ENCODE results near the gene CYP46A1.

CYP46A1 gene

GRCh38 chr14:99724196-99724891 is 40.2 kb downstream of the CYP46A1 start:
- TF ChIP-seq CTCF (IDR thresholded peaks at IDR 0.05) (no peak), ZFX (IDR thresholded peaks at IDR 0.05; ENCODE audit: borderline replicate concordance) (no peak)
- no peak overlapping the region for H3K27ac ChIP-seq

GRCh38 chr14:99724939-99725773 is 41.1 kb downstream of the CYP46A1 start:
- no peak overlapping the region for H3K27ac ChIP-seq
- TF ChIP-seq CTCF (IDR thresholded peaks at IDR 0.05) (no peak), ZFX (IDR thresholded peaks at IDR 0.05; ENCODE audit: borderline replicate concordance) (no peak)

DNA sequence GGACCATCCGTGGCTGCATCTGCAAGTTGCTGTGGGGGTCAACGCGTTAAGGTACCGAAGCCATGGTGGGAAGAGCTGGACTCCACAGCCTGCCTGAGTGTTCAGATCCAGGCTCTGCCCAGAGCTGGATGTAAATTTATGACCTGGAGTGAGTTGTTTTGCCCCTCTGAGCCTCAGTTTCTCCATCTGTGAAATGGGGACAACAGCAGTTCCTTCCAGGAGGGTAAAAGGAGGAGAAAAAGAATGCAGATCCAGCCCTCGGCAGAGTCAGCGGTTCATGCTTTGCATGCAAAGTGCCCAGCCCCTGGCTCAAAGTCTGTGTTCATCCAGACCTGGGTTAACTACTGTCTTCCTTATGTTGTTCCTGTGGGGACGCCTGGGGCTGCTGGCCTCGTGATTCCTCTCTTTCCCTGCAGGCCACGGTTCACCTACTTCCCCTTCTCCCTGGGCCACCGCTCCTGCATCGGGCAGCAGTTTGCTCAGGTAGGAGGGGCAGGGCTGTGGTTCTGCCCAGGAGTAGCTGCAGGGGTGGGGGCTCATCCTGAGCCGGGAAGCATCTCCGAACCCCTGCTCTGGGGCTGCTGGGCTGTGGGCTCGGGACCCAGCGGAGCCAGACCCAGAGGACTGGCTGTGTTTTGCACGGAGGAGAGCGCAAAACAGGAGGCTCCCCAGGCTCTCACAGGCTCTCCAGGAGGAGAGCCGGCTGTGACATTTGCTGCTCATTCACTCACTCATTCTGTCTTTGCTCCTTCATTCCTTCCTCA is 41.9 kb downstream of the CYP46A1 start:
- TF ChIP-seq CTCF (IDR thresholded peaks at IDR 0.05) (no peak), ZFX (IDR thresholded peaks at IDR 0.05; ENCODE audit: borderline replicate concordance) (no peak)
- no peak overlapping the region for H3K27ac ChIP-seq

GRCh38 chr14:99726538-99727095 is 42.5 kb downstream of the CYP46A1 start:
- no peak for TF ChIP-seq CTCF (IDR thresholded peaks at IDR 0.05)
- no peak for TF ChIP-seq ZFX (IDR thresholded peaks at IDR 0.05; ENCODE audit: borderline replicate concordance)
- H3K27ac ChIP-seq = no peak overlapping the region

DNA sequence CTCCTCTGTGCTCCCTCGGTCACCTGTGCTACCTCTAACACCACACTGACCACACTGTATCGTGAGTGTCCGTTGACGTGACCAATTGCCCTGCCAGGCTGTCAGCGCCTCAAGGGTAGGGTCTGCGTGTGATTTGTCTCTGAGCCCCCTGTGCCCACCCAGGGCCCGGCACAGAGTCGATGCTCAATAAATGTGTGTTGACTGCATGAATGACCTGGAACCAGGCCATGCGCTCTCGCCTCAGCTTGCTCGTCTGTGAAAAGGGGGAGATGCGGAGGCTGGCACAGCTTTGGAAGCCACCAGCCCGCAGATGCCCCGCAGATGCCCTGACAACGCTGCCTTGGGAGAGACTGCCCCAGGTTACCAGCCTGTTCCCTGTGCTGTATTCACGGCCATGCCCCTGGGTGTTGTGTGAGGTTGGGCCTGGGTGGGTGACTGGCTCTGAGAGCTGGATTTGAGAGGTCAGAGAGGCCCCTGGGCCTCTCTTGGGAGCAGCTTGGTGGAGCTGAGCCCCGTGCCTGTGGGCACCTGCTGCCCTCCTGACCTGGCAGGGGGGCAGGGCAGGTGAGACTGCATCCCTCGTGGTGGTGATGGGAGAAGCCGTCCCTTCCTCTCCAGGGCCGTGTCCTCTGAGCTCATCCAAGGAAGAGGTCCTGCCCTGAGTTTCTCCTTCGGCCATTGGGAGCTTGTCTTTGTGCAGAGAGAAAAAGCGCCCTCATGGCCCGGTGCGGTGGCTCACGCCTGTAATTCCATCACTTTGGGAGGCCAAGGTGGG is 43.2 kb downstream of the CYP46A1 start:
- TF ChIP-seq ZFX (IDR thresholded peaks at IDR 0.05; ENCODE audit: borderline replicate concordance) (no peak), CTCF (IDR thresholded peaks at IDR 0.05) (no peak)
- H3K27ac ChIP-seq = no peak overlapping the region

DNA sequence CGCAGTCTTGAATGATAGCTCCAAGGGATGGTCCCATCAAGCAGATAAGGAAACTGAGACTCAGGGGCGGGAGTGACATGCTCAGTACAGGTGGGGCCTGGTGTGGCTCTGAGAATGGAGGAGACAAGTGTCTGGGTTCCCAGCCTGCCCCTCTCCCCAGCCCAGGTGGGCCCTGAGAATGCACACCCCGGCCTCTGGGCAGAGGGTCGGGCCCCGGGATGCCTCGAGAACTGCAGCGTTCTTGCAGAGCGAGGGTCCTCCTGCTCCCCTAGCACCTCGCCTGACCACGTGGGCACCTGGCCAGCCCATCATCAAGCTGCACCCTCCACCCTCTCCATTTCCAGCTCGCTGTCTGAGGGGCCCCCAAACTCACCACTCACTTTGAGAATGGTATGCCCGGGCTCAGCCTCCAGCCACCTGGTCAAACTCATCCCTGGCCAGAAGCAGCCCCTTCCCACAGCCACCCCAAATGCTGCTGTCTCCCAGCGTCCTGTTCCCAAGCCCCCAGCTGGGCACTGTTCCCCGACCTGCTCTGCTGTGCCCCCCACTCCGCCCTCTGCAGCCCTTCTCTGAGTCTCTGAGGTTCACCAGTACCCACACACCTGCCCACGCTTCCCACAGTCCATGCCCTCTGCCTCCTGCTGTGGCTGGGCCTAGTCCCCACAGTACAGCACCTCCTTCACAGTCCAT is 44.3 kb downstream of the CYP46A1 start:
- TF ChIP-seq CTCF (IDR thresholded peaks at IDR 0.05) = no peak
- no peak for TF ChIP-seq ZFX (IDR thresholded peaks at IDR 0.05; ENCODE audit: borderline replicate concordance)
- no peak overlapping the region for H3K27ac ChIP-seq

Data from 22Rv1 (cell line).